ENCODE results near the gene RYR1.

RYR1 gene

GRCh38 chr19:38452430-38453366 is 19.2 kb downstream of the RYR1 start:
- Histone ChIP-seq H3K27me3 (replicated peaks in 2 of 5; ENCODE audit: control insufficient read depth in 4 of 5, insufficient read depth in 5 of 5, low read length in 4 of 5) (no peaks in the 10 kb centered on the region), H3K27ac (ENCODE audit: insufficient read depth in 1 of 2, low read depth in 1 of 2, low read length in 2 of 2, poor library complexity in 1 of 2, severe bottlenecking in 2 of 2) (no peak overlapping the region), H3K4me1 (ENCODE audit: control extremely low read depth in 1 of 4, control insufficient read depth in 4 of 4, insufficient read depth in 4 of 4, low read length in 3 of 4) (no peaks in the 10 kb centered on the region), H3K9me3 (ENCODE audit: control extremely low read depth in 1 of 5, control insufficient read depth in 4 of 5, insufficient read depth in 2 of 5, low read depth in 1 of 5, low read length in 4 of 5) (no peaks in the 10 kb centered on the region), H3K4me3 (ENCODE audit: control insufficient read depth in 1 of 7, extremely low read depth in 1 of 7, insufficient read depth in 4 of 7, low read depth in 2 of 7, low read length in 6 of 7) (no peak overlapping the region), H3K36me3 (ENCODE audit: control insufficient read depth in 4 of 4, insufficient read depth in 4 of 4, low read length in 3 of 4) (no peaks in the 10 kb centered on the region)
- WGBS (ENCODE audit: insufficient coverage), result 87% methylated on average over 31 of the region's 45 CpGs
- CTCF ChIA-PET, result interaction anchor here (1.2 kb wide), 1 partner anchor 49 kb away, joined by 3 read pairs; no protein-coding TSS in a partner anchor
- POLR2A ChIA-PET, result no interaction called here
- DNase-seq, result peak; percentile 6 to 14 (median 12)

- 87% methylated on average over 3 of the region's 3 CpGs for WGBS (ENCODE audit: insufficient coverage)
- no peak for DNase-seq
- ChIA-PET POLR2A (no interaction called here), CTCF (interaction anchor here (0.7 to 1.2 kb wide), 2 partner anchors 19 to 50 kb away, joined by 3 read pairs; no protein-coding TSS in a partner anchor)
- Histone ChIP-seq H3K27me3 (replicated peaks in 2 of 5; ENCODE audit: control insufficient read depth in 4 of 5, insufficient read depth in 5 of 5, low read length in 4 of 5) (no peaks in the 10 kb centered on the region), H3K36me3 (ENCODE audit: control insufficient read depth in 4 of 4, insufficient read depth in 4 of 4, low read length in 3 of 4) (no peaks in the 10 kb centered on the region), H3K4me1 (ENCODE audit: control extremely low read depth in 1 of 4, control insufficient read depth in 4 of 4, insufficient read depth in 4 of 4, low read length in 3 of 4) (no peaks in the 10 kb centered on the region), H3K27ac (ENCODE audit: insufficient read depth in 1 of 2, low read depth in 1 of 2, low read length in 2 of 2, poor library complexity in 1 of 2, severe bottlenecking in 2 of 2) (no peak overlapping the region), H3K9me3 (ENCODE audit: control extremely low read depth in 1 of 5, control insufficient read depth in 4 of 5, insufficient read depth in 2 of 5, low read depth in 1 of 5, low read length in 4 of 5) (no peaks in the 10 kb centered on the region), H3K4me3 (ENCODE audit: control insufficient read depth in 1 of 7, extremely low read depth in 1 of 7, insufficient read depth in 4 of 7, low read depth in 2 of 7, low read length in 6 of 7) (no peak overlapping the region)
Observed at GRCh38 chr19:38453596-38453995, 20.1 kb downstream of the RYR1 start.

DNA sequence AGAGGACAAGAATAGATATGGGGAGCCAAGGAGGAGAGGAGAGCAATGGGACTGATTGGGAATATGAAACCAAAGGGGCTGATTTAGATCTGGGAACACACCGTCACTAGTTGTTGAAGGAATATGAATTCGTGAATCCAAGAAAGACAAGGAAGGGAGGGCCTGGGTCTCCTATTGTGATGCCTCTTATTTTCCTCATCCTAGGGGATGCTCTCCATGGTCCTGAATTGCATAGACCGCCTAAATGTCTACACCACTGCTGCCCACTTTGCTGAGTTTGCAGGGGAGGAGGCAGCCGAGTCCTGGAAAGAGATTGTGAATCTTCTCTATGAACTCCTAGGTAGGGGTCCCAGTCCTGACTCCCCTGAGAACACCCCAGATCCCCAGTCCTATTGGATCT is 21.5 kb downstream of the RYR1 start:
- Histone ChIP-seq H3K4me1 (ENCODE audit: control extremely low read depth in 1 of 4, control insufficient read depth in 4 of 4, insufficient read depth in 4 of 4, low read length in 3 of 4) (no peaks in the 10 kb centered on the region), H3K27me3 (replicated peaks in 2 of 5; ENCODE audit: control insufficient read depth in 4 of 5, insufficient read depth in 5 of 5, low read length in 4 of 5) (no peaks in the 10 kb centered on the region), H3K36me3 (ENCODE audit: control insufficient read depth in 4 of 4, insufficient read depth in 4 of 4, low read length in 3 of 4) (no peaks in the 10 kb centered on the region), H3K9me3 (ENCODE audit: control extremely low read depth in 1 of 5, control insufficient read depth in 4 of 5, insufficient read depth in 2 of 5, low read depth in 1 of 5, low read length in 4 of 5) (no peaks in the 10 kb centered on the region), H3K27ac (ENCODE audit: insufficient read depth in 1 of 2, low read depth in 1 of 2, low read length in 2 of 2, poor library complexity in 1 of 2, severe bottlenecking in 2 of 2) (no peak overlapping the region), H3K4me3 (ENCODE audit: control insufficient read depth in 1 of 7, extremely low read depth in 1 of 7, insufficient read depth in 4 of 7, low read depth in 2 of 7, low read length in 6 of 7) (no peak overlapping the region)
- peak; percentile 11 to 53 (median 47) for DNase-seq
- WGBS (ENCODE audit: insufficient coverage), result 100% methylated on average over 1 of the region's 4 CpGs
- ChIA-PET POLR2A (no interaction called here), CTCF (no interaction called here)

GRCh38 chr19:38457202-38457601 is 23.7 kb downstream of the RYR1 start:
- Histone ChIP-seq H3K27me3 (replicated peaks in 2 of 5; ENCODE audit: control insufficient read depth in 4 of 5, insufficient read depth in 5 of 5, low read length in 4 of 5) (no peaks in the 10 kb centered on the region), H3K4me1 (ENCODE audit: control extremely low read depth in 1 of 4, control insufficient read depth in 4 of 4, insufficient read depth in 4 of 4, low read length in 3 of 4) (no peaks in the 10 kb centered on the region), H3K4me3 (ENCODE audit: control insufficient read depth in 1 of 7, extremely low read depth in 1 of 7, insufficient read depth in 4 of 7, low read depth in 2 of 7, low read length in 6 of 7) (no peak overlapping the region), H3K27ac (ENCODE audit: insufficient read depth in 1 of 2, low read depth in 1 of 2, low read length in 2 of 2, poor library complexity in 1 of 2, severe bottlenecking in 2 of 2) (no peak overlapping the region), H3K36me3 (ENCODE audit: control insufficient read depth in 4 of 4, insufficient read depth in 4 of 4, low read length in 3 of 4) (no peaks in the 10 kb centered on the region), H3K9me3 (ENCODE audit: control extremely low read depth in 1 of 5, control insufficient read depth in 4 of 5, insufficient read depth in 2 of 5, low read depth in 1 of 5, low read length in 4 of 5) (no peaks in the 10 kb centered on the region)
- WGBS (ENCODE audit: insufficient coverage), result 95% methylated on average over 3 of the region's 5 CpGs
- DNase-seq, result no peak
- ChIA-PET POLR2A (no interaction called here), CTCF (no interaction called here)

DNA sequence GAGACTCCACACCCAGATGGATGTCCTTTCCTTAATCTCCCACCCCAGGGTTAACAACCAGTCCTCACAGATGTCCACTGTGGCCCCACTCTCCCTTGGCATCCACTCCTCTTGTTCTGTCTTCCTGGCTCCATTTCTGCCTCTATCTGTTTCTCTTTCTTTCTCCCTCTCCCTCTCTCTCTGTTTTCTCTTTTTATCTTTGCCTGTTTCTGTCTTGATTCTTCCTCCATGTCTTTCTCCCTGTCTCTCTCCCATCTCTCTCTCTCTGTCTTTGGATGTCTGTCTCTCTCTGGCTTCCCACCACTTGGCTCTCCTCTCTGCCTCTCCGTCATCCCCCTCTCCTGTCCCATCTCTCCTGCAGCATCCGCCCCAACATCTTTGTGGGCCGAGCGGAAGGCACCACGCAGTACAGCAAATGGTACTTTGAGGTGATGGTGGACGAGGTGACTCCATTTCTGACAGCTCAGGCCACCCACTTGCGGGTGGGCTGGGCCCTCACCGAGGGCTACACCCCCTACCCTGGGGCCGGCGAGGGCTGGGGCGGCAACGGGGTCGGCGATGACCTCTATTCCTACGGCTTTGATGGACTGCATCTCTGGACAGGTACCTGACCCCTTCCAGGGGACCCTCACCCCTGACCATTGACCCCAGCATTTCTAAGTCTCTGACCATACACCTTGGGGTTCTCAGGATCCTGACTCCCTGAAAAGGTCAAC is 24.4 kb downstream of the RYR1 start:
- ChIA-PET POLR2A (no interaction called here), CTCF (no interaction called here)
- H3K27ac ChIP-seq (ENCODE audit: insufficient read depth in 1 of 2, low read depth in 1 of 2, low read length in 2 of 2, poor library complexity in 1 of 2, severe bottlenecking in 2 of 2), result no peak overlapping the region
- H3K27me3 ChIP-seq (replicated peaks in 2 of 5; ENCODE audit: control insufficient read depth in 4 of 5, insufficient read depth in 5 of 5, low read length in 4 of 5), result no peaks in the 10 kb centered on the region
- no peaks in the 10 kb centered on the region for H3K4me1 ChIP-seq (ENCODE audit: control extremely low read depth in 1 of 4, control insufficient read depth in 4 of 4, insufficient read depth in 4 of 4, low read length in 3 of 4)
- no peaks in the 10 kb centered on the region for H3K9me3 ChIP-seq (ENCODE audit: control extremely low read depth in 1 of 5, control insufficient read depth in 4 of 5, insufficient read depth in 2 of 5, low read depth in 1 of 5, low read length in 4 of 5)
- H3K36me3 ChIP-seq (ENCODE audit: control insufficient read depth in 4 of 4, insufficient read depth in 4 of 4, low read length in 3 of 4), result no peaks in the 10 kb centered on the region
- 91% methylated on average over 4 of the region's 15 CpGs for WGBS (ENCODE audit: insufficient coverage)
- no peak for DNase-seq
- H3K4me3 ChIP-seq (ENCODE audit: control insufficient read depth in 1 of 7, extremely low read depth in 1 of 7, insufficient read depth in 4 of 7, low read depth in 2 of 7, low read length in 6 of 7), result no peak overlapping the region

DNA sequence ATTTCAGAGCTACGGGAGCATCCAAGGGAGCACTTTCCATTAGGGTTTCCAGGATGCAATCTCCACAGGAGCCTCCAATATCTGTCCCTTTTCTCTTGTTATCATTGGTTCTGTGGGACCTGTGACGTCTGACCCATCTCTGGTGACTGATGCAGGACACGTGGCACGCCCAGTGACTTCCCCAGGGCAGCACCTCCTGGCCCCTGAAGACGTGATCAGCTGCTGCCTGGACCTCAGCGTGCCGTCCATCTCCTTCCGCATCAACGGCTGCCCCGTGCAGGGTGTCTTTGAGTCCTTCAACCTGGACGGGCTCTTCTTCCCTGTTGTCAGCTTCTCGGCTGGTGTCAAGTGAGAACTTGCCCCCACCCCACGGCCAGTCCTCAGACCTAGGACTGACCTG is 25.5 kb downstream of the RYR1 start:
- Histone ChIP-seq H3K9me3 (ENCODE audit: control extremely low read depth in 1 of 5, control insufficient read depth in 4 of 5, insufficient read depth in 2 of 5, low read depth in 1 of 5, low read length in 4 of 5) (no peaks in the 10 kb centered on the region), H3K4me3 (ENCODE audit: control insufficient read depth in 1 of 7, extremely low read depth in 1 of 7, insufficient read depth in 4 of 7, low read depth in 2 of 7, low read length in 6 of 7) (no peak overlapping the region), H3K4me1 (ENCODE audit: control extremely low read depth in 1 of 4, control insufficient read depth in 4 of 4, insufficient read depth in 4 of 4, low read length in 3 of 4) (no peaks in the 10 kb centered on the region), H3K36me3 (ENCODE audit: control insufficient read depth in 4 of 4, insufficient read depth in 4 of 4, low read length in 3 of 4) (no peaks in the 10 kb centered on the region), H3K27ac (ENCODE audit: insufficient read depth in 1 of 2, low read depth in 1 of 2, low read length in 2 of 2, poor library complexity in 1 of 2, severe bottlenecking in 2 of 2) (no peak overlapping the region), H3K27me3 (replicated peaks in 2 of 5; ENCODE audit: control insufficient read depth in 4 of 5, insufficient read depth in 5 of 5, low read length in 4 of 5) (no peaks in the 10 kb centered on the region)
- ChIA-PET CTCF (no interaction called here), POLR2A (no interaction called here)
- WGBS (ENCODE audit: insufficient coverage), result 95% methylated on average over 11 of the region's 13 CpGs
- DNase-seq, result no peak

GRCh38 chr19:38463365-38463764 is 29.9 kb downstream of the RYR1 start:
- CTCF ChIA-PET, result no interaction called here
- DNase-seq, result no peak
- no peaks in the 10 kb centered on the region for H3K36me3 ChIP-seq (ENCODE audit: control insufficient read depth in 4 of 4, insufficient read depth in 4 of 4, low read length in 3 of 4)
- H3K27me3 ChIP-seq (replicated peaks in 2 of 5; ENCODE audit: control insufficient read depth in 4 of 5, insufficient read depth in 5 of 5, low read length in 4 of 5), result peaks cover 0 to 7% (median 0%) of the 10 kb centered on the region in 5 experiments
- no peak overlapping the region for H3K27ac ChIP-seq (ENCODE audit: insufficient read depth in 1 of 2, low read depth in 1 of 2, low read length in 2 of 2, poor library complexity in 1 of 2, severe bottlenecking in 2 of 2)
- no peaks in the 10 kb centered on the region for H3K4me1 ChIP-seq (ENCODE audit: control extremely low read depth in 1 of 4, control insufficient read depth in 4 of 4, insufficient read depth in 4 of 4, low read length in 3 of 4)
- POLR2A ChIA-PET, result no interaction called here
- no peak overlapping the region for H3K4me3 ChIP-seq (ENCODE audit: control insufficient read depth in 1 of 7, extremely low read depth in 1 of 7, insufficient read depth in 4 of 7, low read depth in 2 of 7, low read length in 6 of 7)
- 98% methylated on average over 17 of the region's 18 CpGs for WGBS (ENCODE audit: insufficient coverage)
- H3K9me3 ChIP-seq (ENCODE audit: control extremely low read depth in 1 of 5, control insufficient read depth in 4 of 5, insufficient read depth in 2 of 5, low read depth in 1 of 5, low read length in 4 of 5), result peaks cover 0 to 10% (median 0%) of the 10 kb centered on the region in 5 experiments
